Measurements from ENCODE around the gene WNT3.

GRCh38 chr17:46832331-46832821 is 13.9 kb upstream of the WNT3 start:
- no peak for TF ChIP-seq CTCF (IDR thresholded peaks at IDR 0.05)
- TF ChIP-seq EZH2 (IDR thresholded peaks at IDR 0.05; ENCODE audit: borderline replicate concordance, insufficient read depth, low read depth, low read length, poor library complexity, severe bottlenecking) = no peak
